Karpas-422 (cell line): ENCODE data around the gene DNAJC21. TPM values are rescaled to one million over a fixed set of nuclear protein-coding genes. Genes with fewer than 3 reads are reported as not detected.

Experiments
- DNase-seq: peaks from one replicate; pipeline ENCODE4 v3.0.0-alpha.2; 2015
- H2AFZ ChIP-seq: fragments of 200-600 bp; sonication (generic); 2 replicates; pipeline ENCODE4 v1.6.1; 2014; ENCODE audit warnings: antibody characterized with exemption, low read length, mixed read lengths
- H3K27ac ChIP-seq: fragments of 200-600 bp; sonication (generic); 2 replicates; pipeline ENCODE4 v1.5.1; 2014; ENCODE audit warnings: mild to moderate bottlenecking, low read length, moderate library complexity
- H3K27me3 ChIP-seq: fragments of 200-600 bp; sonication (generic); 2 replicates; pipeline ENCODE4 v1.6.1; 2014; ENCODE audit warnings: low read length, mixed read lengths
- H3K36me3 ChIP-seq: fragments of 200-600 bp; sonication (generic); 2 replicates; pipeline ENCODE4 v1.6.1; 2014; ENCODE audit warnings: low read length, mixed read lengths; ENCODE audit not compliant: insufficient read depth
- H3K4me1 ChIP-seq: fragments of 200-600 bp; sonication (generic); 2 replicates; pipeline ENCODE4 v1.6.1; 2014; ENCODE audit warnings: mild to moderate bottlenecking, low read length, mixed read lengths
- H3K4me2 ChIP-seq: fragments of 200-600 bp; sonication (generic); 2 replicates; pipeline ENCODE4 v1.6.1; 2014; ENCODE audit warnings: low read length, low read depth, mild to moderate bottlenecking; ENCODE audit not compliant: poor library complexity, severe bottlenecking
- H3K4me3 ChIP-seq: fragments of 200-600 bp; sonication (generic); 2 replicates; pipeline ENCODE4 v1.5.1; 2014; ENCODE audit warnings: mild to moderate bottlenecking, antibody characterized with exemption, low read length, mixed read lengths
- H3K79me2 ChIP-seq: fragments of 200-600 bp; sonication (generic); 2 replicates; pipeline ENCODE4 v1.6.1; 2014; ENCODE audit warnings: mild to moderate bottlenecking, low read length, mixed read lengths
- H3K9ac ChIP-seq: fragments of 200-600 bp; sonication (generic); 2 replicates; pipeline ENCODE4 v1.6.0; 2014; ENCODE audit warnings: low read length
- H3K9me2 ChIP-seq: fragments of 200-600 bp; sonication (generic), shearing (Covaris generic); replicated peaks from 2 replicates; pipeline ENCODE4 v1.6.0; 2014; ENCODE audit warnings: mild to moderate bottlenecking, low read length, moderate library complexity; ENCODE audit not compliant: insufficient read depth
- H3K9me3 ChIP-seq: fragments of 300-700, 200-600 bp; sonication (generic); 2 replicates; pipeline ENCODE4 v1.6.1; 2014; ENCODE audit warnings: low read length, mixed read lengths
- H4K20me1 ChIP-seq: fragments of 200-600 bp; sonication (generic); 2 replicates; pipeline ENCODE4 v1.6.1; 2014; ENCODE audit warnings: mild to moderate bottlenecking, antibody characterized with exemption, low read length, low read depth; ENCODE audit not compliant: insufficient read depth
- total RNA-seq: library from RNA; depleted of rRNA; stranded (reverse); fragments of >200 nt; shearing (Covaris generic); gene quantifications from 2 replicates; pipeline ENCODE4 v1.2.3, GENCODE V29; 2014; ENCODE audit warnings: low replicate concordance

The DNAJC21 gene
- total RNA-seq, 1 experiment from 2014 or later, result 41.0 TPM

DNA sequence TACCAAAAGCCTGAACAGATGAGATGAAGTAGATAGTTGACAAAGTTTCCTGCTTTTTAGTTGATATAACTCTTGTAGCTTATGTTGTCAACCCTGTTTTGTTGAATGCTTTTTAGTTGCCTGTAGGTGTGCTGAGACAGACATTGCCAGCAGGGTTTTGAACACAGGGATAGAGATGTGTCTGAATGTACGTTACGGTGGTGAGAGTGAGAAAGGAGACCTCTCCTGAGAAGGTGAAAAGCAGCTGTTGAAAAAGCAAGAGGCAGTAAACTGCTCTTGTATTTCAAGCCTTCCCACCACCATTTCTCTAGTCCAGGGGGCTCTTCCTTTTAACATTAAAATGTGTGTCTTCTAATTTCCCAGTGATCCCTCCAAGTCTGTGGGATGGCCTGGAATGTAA lies 14.7 kb downstream of the DNAJC21 start:
- peaks cover 53% of the 10 kb centered on the region; the same call in 1 of the 2 replicates for H3K36me3 ChIP-seq
- peaks cover 8% of the 10 kb centered on the region for H3K79me2 ChIP-seq
- H3K27me3 ChIP-seq, result no peaks in the 10 kb centered on the region
- no peaks in the 10 kb centered on the region for H3K4me1 ChIP-seq
- H4K20me1 ChIP-seq, result no peaks in the 10 kb centered on the region
- H2AFZ ChIP-seq, result no peak overlapping the region
- H3K27ac ChIP-seq, result no peak overlapping the region
- no peaks in the 10 kb centered on the region for H3K9me2 ChIP-seq
- DNase-seq, result no peak
- H3K4me3 ChIP-seq, result no peak overlapping the region
- H3K4me2 ChIP-seq, result no peak overlapping the region
- no peaks in the 10 kb centered on the region for H3K9me3 ChIP-seq
- H3K9ac ChIP-seq, result no peak overlapping the region

DNA sequence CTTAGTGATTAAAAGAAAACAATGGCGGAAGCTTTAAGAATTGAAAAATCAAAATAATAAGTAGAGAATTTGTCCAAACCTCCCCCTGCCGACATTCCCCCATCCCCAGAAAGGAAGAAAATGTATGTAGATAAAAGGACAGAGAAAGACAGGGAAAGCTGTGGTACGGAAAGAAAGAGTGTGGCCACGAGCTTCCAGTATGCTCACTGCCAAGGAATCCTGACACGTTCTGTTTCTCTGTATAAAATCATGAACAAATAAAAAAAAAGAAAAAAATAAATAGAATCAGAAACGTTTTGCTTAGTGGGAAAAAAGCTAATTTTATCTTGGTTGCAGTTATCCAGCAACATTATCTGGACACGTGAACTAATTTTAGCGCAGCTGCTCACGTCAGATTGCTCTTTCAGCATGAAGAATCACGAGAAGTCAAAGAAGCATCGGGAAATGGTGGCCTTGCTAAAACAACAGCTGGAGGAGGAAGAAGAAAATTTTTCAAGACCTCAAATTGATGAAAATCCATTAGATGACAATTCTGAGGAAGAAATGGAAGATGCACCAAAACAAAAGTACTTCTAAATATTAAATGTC lies 15.2 kb downstream of the DNAJC21 start:
- Histone ChIP-seq H3K4me2 (no peak overlapping the region), H4K20me1 (no peaks in the 10 kb centered on the region), H2AFZ (no peak overlapping the region), H3K4me1 (no peaks in the 10 kb centered on the region), H3K27me3 (no peaks in the 10 kb centered on the region), H3K9me3 (no peaks in the 10 kb centered on the region), H3K4me3 (no peak overlapping the region), H3K9me2 (no peaks in the 10 kb centered on the region), H3K79me2 (peaks cover 8% of the 10 kb centered on the region), H3K36me3 (peaks cover 57% of the 10 kb centered on the region; the same call in 1 of the 2 replicates), H3K9ac (no peak overlapping the region), H3K27ac (no peak overlapping the region)
- no peak for DNase-seq

DNA sequence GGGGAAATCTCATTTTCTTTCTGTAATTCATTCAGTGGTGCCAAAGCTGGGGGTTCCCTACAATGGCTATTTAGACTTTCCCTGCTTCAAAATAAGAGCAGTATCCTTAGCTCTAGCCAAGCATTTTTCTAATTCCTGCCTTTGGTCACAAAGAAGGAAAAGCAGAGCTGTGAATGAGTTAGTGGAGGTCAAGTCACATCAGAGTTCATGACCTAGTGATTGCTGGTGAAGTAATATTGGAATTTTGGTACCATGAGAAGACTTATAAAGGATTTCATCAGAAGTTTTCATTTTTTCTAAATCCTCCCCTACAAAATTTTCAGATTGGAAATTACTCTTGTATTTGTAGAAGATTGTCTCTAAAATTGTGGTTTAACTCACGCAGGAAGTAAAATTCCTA lies 28.0 kb downstream of the DNAJC21 start:
- H3K4me2 ChIP-seq, result no peak overlapping the region
- no peaks in the 10 kb centered on the region for H3K4me1 ChIP-seq
- H3K36me3 ChIP-seq, result peaks cover 19% of the 10 kb centered on the region; the same call in 1 of the 2 replicates

DNA sequence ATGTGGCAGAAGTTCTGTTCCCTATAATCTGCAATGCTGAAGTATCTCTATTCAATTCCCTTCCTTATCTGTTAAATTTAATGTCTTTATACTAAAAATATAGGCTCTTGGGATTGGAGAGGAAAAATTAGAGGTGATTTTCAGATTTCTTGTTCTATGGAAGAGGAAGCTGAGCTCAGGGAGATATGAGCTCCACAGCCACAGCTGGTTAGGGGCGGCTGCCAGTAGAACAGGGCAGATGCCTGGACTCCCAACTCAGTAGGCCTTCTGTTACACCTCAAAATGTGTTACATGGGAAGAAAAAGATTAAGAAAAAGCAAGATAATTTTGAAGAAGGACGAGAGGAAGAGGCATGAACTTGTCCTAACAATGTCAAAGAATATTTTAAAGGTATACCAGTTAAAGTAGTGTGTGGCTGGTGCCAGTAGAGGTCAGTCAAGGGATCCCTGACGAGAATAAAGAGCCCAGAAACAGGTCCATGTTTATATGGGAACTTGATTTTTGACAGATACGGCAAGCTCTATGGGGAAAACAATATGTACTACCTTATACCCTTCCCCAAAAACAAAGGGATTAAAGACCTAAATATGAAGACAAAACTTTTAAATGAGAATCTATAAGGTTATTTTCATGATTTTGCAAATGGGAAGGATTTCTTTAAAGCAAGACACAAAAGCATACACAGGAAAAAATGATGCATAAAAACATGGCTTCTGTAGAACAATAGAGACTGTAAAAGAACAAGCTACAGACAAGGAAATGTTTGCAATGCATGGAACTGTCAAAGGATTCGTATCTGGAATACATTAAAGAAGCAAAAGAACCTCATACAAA lies 28.7 kb downstream of the DNAJC21 start:
- H3K27me3 ChIP-seq, result no peaks in the 10 kb centered on the region
- peaks cover 17% of the 10 kb centered on the region; the same call in 1 of the 2 replicates for H3K36me3 ChIP-seq
- no peaks in the 10 kb centered on the region for H3K4me1 ChIP-seq
- H3K4me2 ChIP-seq, result no peak overlapping the region
- no peak overlapping the region for H3K9ac ChIP-seq
- DNase-seq, result peak; percentile 63
- H3K27ac ChIP-seq, result no peak overlapping the region
- H4K20me1 ChIP-seq, result no peaks in the 10 kb centered on the region
- no peaks in the 10 kb centered on the region for H3K9me2 ChIP-seq
- no peak overlapping the region for H3K4me3 ChIP-seq
- H2AFZ ChIP-seq, result no peak overlapping the region
- no peaks in the 10 kb centered on the region for H3K9me3 ChIP-seq
- no peaks in the 10 kb centered on the region for H3K79me2 ChIP-seq

More for the DNA sequence above, 28.0 kb downstream of the DNAJC21 start:
- Histone ChIP-seq H3K9ac (no peak overlapping the region), H3K9me2 (no peaks in the 10 kb centered on the region), H2AFZ (no peak overlapping the region), H3K27me3 (no peaks in the 10 kb centered on the region), H3K79me2 (no peaks in the 10 kb centered on the region), H3K27ac (no peak overlapping the region), H3K4me3 (no peak overlapping the region), H3K9me3 (no peaks in the 10 kb centered on the region), H4K20me1 (no peaks in the 10 kb centered on the region)
- no peak for DNase-seq

DNA sequence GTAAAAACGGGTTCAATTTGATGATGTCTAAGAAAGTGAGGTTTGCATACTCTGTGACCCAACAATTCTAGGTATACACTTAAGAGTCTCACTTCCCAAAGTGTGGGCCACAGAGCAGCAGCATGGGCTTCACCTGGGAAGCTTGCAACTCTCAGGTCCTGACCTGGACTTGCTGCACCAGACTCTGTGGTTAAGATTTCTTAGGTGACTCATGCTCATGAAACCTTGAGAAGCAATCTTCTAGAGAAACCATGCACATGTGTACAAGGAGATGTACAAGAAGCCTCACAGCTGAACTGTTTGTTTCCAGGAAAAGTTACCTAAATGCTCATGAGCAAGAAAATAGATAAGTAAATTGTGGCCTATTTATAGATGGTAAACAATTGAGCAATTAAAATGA lies 30.0 kb downstream of the DNAJC21 start:
- H3K9me2 ChIP-seq, result no peaks in the 10 kb centered on the region
- H3K9ac ChIP-seq, result no peak overlapping the region
- no peak for DNase-seq

DNA sequence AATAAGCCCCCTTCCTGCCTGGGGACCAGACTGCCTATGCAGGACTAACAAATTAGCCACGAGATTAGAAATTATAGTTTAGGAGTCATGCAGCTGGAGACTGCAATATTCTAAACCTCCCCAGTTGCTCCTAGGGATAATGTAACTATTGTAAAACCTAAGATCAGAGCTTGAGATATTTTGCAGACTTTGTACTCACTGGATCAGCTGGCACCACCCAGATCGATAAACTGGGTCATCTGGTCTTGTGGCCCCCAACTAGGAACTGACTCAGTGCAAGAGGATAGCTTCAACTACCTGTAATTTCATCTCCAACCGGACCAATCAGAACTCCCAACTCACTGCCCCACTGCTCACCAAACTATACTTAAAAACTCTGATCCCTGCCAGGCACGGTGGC lies 38.2 kb downstream of the DNAJC21 start:
- Histone ChIP-seq H3K27me3 (no peaks in the 10 kb centered on the region), H3K9ac (no peak overlapping the region), H3K36me3 (no peaks in the 10 kb centered on the region; the same call in 1 of the 2 replicates), H2AFZ (no peak overlapping the region), H3K4me1 (no peaks in the 10 kb centered on the region), H3K4me3 (no peak overlapping the region), H3K27ac (no peak overlapping the region), H3K9me3 (no peaks in the 10 kb centered on the region), H3K4me2 (no peak overlapping the region), H3K79me2 (no peaks in the 10 kb centered on the region), H3K9me2 (no peaks in the 10 kb centered on the region), H4K20me1 (no peaks in the 10 kb centered on the region)
- no peak for DNase-seq

More for the DNA sequence above, 30.0 kb downstream of the DNAJC21 start:
- no peak overlapping the region for H3K27ac ChIP-seq
- H3K4me1 ChIP-seq, result no peaks in the 10 kb centered on the region
- no peaks in the 10 kb centered on the region for H4K20me1 ChIP-seq
- no peaks in the 10 kb centered on the region for H3K79me2 ChIP-seq
- no peak overlapping the region for H2AFZ ChIP-seq
- peaks cover 11% of the 10 kb centered on the region; the same call in 1 of the 2 replicates for H3K36me3 ChIP-seq
- no peaks in the 10 kb centered on the region for H3K9me3 ChIP-seq
- H3K27me3 ChIP-seq, result no peaks in the 10 kb centered on the region
- H3K4me3 ChIP-seq, result no peak overlapping the region
- no peak overlapping the region for H3K4me2 ChIP-seq

DNA sequence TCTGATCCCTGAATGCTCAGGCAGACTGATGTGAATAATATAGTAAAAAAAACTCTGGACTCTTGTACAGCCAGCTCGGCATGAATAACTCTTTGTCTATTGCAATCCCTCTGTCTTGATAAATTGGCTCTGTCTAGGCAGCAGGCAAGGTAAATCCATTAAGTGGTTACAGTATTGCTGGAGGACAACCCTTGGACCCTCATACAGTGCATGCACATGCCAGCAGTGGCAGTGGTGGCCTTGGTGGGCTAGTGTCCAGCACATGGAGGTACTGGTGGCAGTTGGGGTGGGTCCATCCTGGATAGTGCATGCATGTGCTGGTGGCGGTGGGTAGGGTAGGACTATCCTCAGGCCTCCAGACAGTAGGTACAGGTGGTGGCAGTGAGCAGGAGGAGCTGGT lies 38.9 kb downstream of the DNAJC21 start:
- H3K9me2 ChIP-seq, result no peaks in the 10 kb centered on the region
- no peak overlapping the region for H3K9ac ChIP-seq
- H3K36me3 ChIP-seq, result no peaks in the 10 kb centered on the region; the same call in 1 of the 2 replicates
- H3K79me2 ChIP-seq, result no peaks in the 10 kb centered on the region
- DNase-seq, result no peak
- H4K20me1 ChIP-seq, result no peaks in the 10 kb centered on the region
- no peak overlapping the region for H2AFZ ChIP-seq
- no peak overlapping the region for H3K27ac ChIP-seq
- no peaks in the 10 kb centered on the region for H3K9me3 ChIP-seq
- H3K4me1 ChIP-seq, result no peaks in the 10 kb centered on the region
- H3K4me2 ChIP-seq, result no peak overlapping the region
- H3K27me3 ChIP-seq, result no peaks in the 10 kb centered on the region
- no peak overlapping the region for H3K4me3 ChIP-seq

DNA sequence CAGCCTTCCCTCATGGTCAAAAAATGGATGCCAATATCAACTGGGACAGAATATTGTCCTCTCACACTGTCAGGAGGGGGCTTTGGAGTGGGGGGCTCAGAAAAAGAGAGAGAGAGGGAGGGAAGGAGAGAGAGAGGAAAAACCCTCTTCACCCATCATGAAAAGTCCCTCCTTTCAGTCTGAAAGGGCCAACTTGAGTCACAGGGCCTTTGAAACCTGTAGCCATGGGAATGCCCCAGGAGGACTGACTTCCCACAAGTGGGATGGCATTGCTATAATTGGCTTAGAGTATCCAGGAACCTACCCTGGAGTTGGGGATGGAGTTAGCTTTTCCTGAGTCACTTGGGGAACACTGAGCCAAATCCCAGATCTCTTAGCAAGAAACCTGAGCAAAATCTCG lies 41.2 kb downstream of the DNAJC21 start:
- no peak overlapping the region for H2AFZ ChIP-seq
- no peaks in the 10 kb centered on the region for H3K79me2 ChIP-seq
- no peak overlapping the region for H3K4me2 ChIP-seq
- H3K36me3 ChIP-seq, result no peaks in the 10 kb centered on the region; the same call in 1 of the 2 replicates
- no peaks in the 10 kb centered on the region for H3K27me3 ChIP-seq
- no peaks in the 10 kb centered on the region for H3K9me2 ChIP-seq
- no peak overlapping the region for H3K9ac ChIP-seq
- H3K4me1 ChIP-seq, result no peaks in the 10 kb centered on the region
- DNase-seq, result no peak
- H3K9me3 ChIP-seq, result no peaks in the 10 kb centered on the region
- no peak overlapping the region for H3K4me3 ChIP-seq
- H3K27ac ChIP-seq, result no peak overlapping the region
- no peaks in the 10 kb centered on the region for H4K20me1 ChIP-seq
